Lung (tissue), 12 donors: ENCODE measurements around the gene HSPA1B. TPM values are rescaled to one million over a fixed set of nuclear protein-coding genes. Genes with fewer than 3 reads are reported as not detected.

ENCODE experiments used
- ATAC-seq: fragments of 200-7000 bp; cut with Tn5 transposase; one replicate; pipeline ENCODE4 v1.9.1; 2020; ENCODE audit warnings: moderate number of reproducible peaks; ENCODE audit not compliant: insufficient read depth, low FRiP score
- DNase-seq, 3 donors: peaks; one replicate each; pipeline ENCODE4 v3.0.0-alpha.2; 2013 to 2017
- H3K27ac ChIP-seq, 2 donors: one replicate each; pipeline ENCODE4 v1.5.1; 2013; ENCODE audit warnings: mild to moderate bottlenecking in 2 of 2, moderate library complexity in 2 of 2, control low read depth in 1 of 2, inconsistent platforms in 1 of 2, low read depth in 1 of 2, low read length in 1 of 2
- H3K27me3 ChIP-seq, 3 donors: one replicate each; pipeline ENCODE4 v1.5.1; 2013; ENCODE audit warnings: low read length in 2 of 3; ENCODE audit not compliant: control insufficient read depth in 3 of 3, insufficient read depth in 3 of 3
- H3K36me3 ChIP-seq, 4 donors: one replicate each; pipeline ENCODE4 v1.5.1; 2013; ENCODE audit warnings: low read length in 4 of 4, mild to moderate bottlenecking in 1 of 4, moderate library complexity in 1 of 4; ENCODE audit not compliant: control insufficient read depth in 4 of 4, insufficient read depth in 4 of 4
- H3K4me1 ChIP-seq, 5 donors: one replicate each; pipeline ENCODE4 v1.5.1; 2013; ENCODE audit warnings: low read length in 5 of 5, mild to moderate bottlenecking in 2 of 5, moderate library complexity in 1 of 5; ENCODE audit not compliant: control insufficient read depth in 5 of 5, insufficient read depth in 5 of 5
- H3K4me3 ChIP-seq: one replicate; pipeline ENCODE4 v1.5.1; 2013; ENCODE audit warnings: mild to moderate bottlenecking, control low read depth, moderate library complexity
- H3K9ac ChIP-seq, 2 donors: one replicate each; pipeline ENCODE4 v1.5.1; 2013; ENCODE audit warnings: low read length in 2 of 2, control low read depth in 1 of 2; ENCODE audit not compliant: insufficient read depth in 1 of 2
- H3K9me3 ChIP-seq, 4 donors: one replicate each; pipeline ENCODE4 v1.5.1; 2013; ENCODE audit warnings: low read length in 3 of 4, mild to moderate bottlenecking in 1 of 4, moderate library complexity in 1 of 4; ENCODE audit not compliant: control insufficient read depth in 4 of 4, insufficient read depth in 3 of 4
- WGBS, 2 donors: extraction: QIAGEN DNeasy Blood & Tissue Kit; methylation state at CpG; one replicate each; pipeline ENCODE4 v1.1.7; 2013; 5-methylcytosine and 5-hydroxymethylcytosine counted together
- polyA plus RNA-seq, 2 donors: library from polyadenylated mRNA; stranded (reverse); fragments of 200-250 nt; gene quantifications; one replicate each; pipeline ENCODE4 v1.2.1, GENCODE V29; 2013
- total RNA-seq, 2 donors: library from RNA; depleted of rRNA in 1 of 2; stranded (reverse); fragments of >200 nt in 1 of 2; gene quantifications; one replicate each; pipeline ENCODE4 v1.2.1, GENCODE V29; 2014 to 2021
- TF ChIP-seq, protein P1 (sequence below): IDR thresholded peaks from 2 replicates; pipeline ENCODE4 v1.5.1; 2012; ENCODE audit warnings: mild to moderate bottlenecking; ENCODE audit errors: control extremely low read depth, extremely low read depth
- donor health status: control.
- donor health status: control.
- donor health status: Bipolar disorder and iron deficiency.
- donor health status: healthy.
- donor health status: DM: yes; HTN: yes; CAD: no.

HSPA1B gene
- total and polyA plus RNA-seq, 4 donors = 33.2 to 1,377 (median 99.4) TPM

- peak overlapping the region in 1 of 2 donors; percentile 58 for H3K27ac ChIP-seq
- 51 to 55% methylated on average over 6 of the region's 6 CpGs for WGBS, 2 donors
- ATAC-seq (no peak), DNase-seq (no peak)
- peaks cover 0 to 20% (median 7%) of the 10 kb centered on the region in 5 donors for H3K4me1 ChIP-seq
- peak overlapping the region; percentile 27 for H3K4me3 ChIP-seq
- no peaks in the 10 kb centered on the region for H3K9me3 ChIP-seq
- TF ChIP-seq, protein P1, sequence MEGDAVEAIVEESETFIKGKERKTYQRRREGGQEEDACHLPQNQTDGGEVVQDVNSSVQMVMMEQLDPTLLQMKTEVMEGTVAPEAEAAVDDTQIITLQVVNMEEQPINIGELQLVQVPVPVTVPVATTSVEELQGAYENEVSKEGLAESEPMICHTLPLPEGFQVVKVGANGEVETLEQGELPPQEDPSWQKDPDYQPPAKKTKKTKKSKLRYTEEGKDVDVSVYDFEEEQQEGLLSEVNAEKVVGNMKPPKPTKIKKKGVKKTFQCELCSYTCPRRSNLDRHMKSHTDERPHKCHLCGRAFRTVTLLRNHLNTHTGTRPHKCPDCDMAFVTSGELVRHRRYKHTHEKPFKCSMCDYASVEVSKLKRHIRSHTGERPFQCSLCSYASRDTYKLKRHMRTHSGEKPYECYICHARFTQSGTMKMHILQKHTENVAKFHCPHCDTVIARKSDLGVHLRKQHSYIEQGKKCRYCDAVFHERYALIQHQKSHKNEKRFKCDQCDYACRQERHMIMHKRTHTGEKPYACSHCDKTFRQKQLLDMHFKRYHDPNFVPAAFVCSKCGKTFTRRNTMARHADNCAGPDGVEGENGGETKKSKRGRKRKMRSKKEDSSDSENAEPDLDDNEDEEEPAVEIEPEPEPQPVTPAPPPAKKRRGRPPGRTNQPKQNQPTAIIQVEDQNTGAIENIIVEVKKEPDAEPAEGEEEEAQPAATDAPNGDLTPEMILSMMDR = no peak
- H3K27me3 ChIP-seq = no peaks in the 10 kb centered on the region
- peaks cover 0 to 8% (median 0%) of the 10 kb centered on the region in 4 donors for H3K36me3 ChIP-seq
- peak overlapping the region in 1 of 2 donors; percentile 78 for H3K9ac ChIP-seq
Measured at GRCh38 chr6:31830886-31831335, 3.4 kb downstream of the HSPA1B start.

DNA sequence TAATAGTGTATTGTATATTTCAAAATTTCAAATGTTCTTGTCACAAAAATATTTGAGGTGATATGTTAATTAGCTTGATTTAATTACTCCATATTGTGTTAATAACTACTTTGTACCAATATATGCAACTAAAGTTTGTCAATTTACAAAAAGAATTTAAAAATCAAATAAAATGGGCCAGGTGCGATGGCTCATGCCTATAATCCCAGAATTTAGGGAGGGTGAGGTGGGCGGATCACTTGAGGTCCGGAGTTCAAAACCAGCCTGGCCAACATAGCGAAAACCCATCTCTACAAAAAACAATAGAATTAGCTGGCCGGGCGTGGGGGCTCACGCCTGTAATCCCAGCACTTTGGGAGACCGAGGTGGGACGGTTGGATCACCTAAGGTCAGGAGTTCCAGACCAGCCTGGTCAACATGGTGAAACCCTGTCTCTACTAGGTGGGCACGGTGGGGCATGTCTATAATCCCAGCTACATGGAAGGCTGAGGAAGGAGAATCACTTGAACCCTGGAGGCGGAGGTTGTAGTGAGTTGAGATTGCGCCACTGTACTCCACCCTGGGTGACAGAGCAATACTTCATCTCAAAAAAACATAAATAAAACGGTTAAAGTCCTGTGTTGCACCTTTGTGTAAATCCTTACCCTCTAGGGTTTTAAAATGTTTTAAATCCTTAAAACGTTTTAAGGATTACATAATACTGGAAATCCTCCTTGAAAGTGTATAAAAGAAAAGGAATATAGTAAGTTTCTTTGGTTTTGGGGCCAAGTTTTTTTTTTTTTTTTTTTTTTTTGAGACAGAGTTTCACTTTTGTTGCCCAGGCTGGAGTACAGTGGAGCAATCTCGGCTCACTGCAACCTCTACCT is 4.0 kb downstream of the HSPA1B start:
- TF ChIP-seq, protein P1 = no peak
- Histone ChIP-seq H3K4me3 (no peak overlapping the region), H3K9me3 (no peaks in the 10 kb centered on the region), H3K27ac (no peak overlapping the region), H3K36me3 (peaks cover 0 to 8% (median 2%) of the 10 kb centered on the region in 4 donors), H3K27me3 (no peaks in the 10 kb centered on the region), H3K4me1 (peaks cover 3 to 20% (median 4%) of the 10 kb centered on the region in 5 donors), H3K9ac (no peak overlapping the region)
- no peak for DNase-seq
- WGBS, 2 donors = 72 to 77% methylated on average over 15 of the region's 15 CpGs
- no peak for ATAC-seq

GRCh38 chr6:31834367-31835250 is 7.1 kb downstream of the HSPA1B start:
- peak; percentile 82 for ATAC-seq
- H3K9me3 ChIP-seq = no peaks in the 10 kb centered on the region
- TF ChIP-seq, protein P1 = no peak
- H3K9ac ChIP-seq = peak overlapping the region; percentile 82 to 98
- 0% methylated on average over 58 to 59 of the region's 59 CpGs for WGBS, 2 donors
- peak overlapping the region; percentile 92 to 93 for H3K27ac ChIP-seq
- peak overlapping the region; percentile 86 for H3K4me3 ChIP-seq
- H3K27me3 ChIP-seq = no peaks in the 10 kb centered on the region
- H3K4me1 ChIP-seq = peaks cover 7 to 32% (median 14%) of the 10 kb centered on the region in 5 donors
- peaks cover 9 to 32% (median 25%) of the 10 kb centered on the region in 4 donors for H3K36me3 ChIP-seq
- DNase-seq = peak; percentile 91 to 96 (median 95)
